GM19395 (cell line): Measurements from ENCODE around the gene CENPV.
"Not testable (repeated sequence)": the region's sequence is repeated elsewhere in the genome, so short reads cannot be mapped to it uniquely, and the experiment has no call there.

Source experiments
- ATAC-seq: cut with Tn5 transposase; IDR thresholded peaks from one replicate; pipeline ENCODE4 v1.9.1; 2021; ENCODE audit warnings: mild to moderate bottlenecking, moderate library complexity; ENCODE audit not compliant: unreplicated experiment

CENPV gene

DNA sequence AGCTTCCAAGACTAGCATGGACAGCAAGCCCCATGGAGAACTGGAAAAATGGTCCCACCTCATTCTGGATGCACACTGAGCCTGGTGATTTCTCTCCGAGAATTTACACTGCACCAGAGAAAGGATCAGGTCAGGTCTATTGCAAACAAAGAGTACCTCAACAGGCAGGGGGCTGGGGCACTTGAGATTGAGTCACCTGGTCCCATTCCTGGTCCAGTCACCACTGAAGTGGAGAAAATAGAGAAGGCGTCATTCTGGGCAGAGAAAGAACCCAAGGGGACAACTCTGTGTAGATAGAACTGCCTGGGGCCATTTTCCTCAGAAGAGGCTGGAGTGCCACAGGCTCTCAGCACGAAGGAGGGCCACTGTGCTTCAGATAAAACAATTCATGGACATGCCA lies 38.4 kb downstream of the CENPV start:
- ATAC-seq = no peak

GRCh38 chr17:16314189-16314588 lies 39.1 kb downstream of the CENPV start:
- no peak for ATAC-seq

- ATAC-seq = no peak
These were observed 39.9 kb downstream of the CENPV start for GRCh38 chr17:16313139-16314090.

DNA sequence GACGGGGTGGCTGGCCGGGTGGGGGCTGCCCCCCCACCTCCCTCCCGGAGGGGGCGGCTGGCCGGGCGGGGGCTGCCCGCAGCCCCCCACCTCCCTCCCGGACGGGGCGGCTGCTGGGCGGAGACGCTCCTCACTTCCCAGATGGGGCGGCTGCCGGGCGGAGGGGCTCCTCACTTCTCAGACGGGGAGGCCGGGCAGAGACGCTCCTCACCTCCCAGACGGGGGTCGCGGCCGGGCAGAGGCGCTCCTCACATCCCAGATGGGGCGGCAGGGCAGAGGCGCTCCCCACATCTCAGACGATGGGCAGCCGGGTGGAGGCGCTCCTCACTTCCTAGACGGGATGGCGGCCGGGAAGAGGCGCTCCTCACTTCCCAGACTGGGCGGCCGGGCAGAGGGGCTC lies 41.2 kb downstream of the CENPV start:
- not testable (repeated sequence) for ATAC-seq

GRCh38 chr17:16306211-16306610 lies 47.1 kb downstream of the CENPV start:
- no peak for ATAC-seq

- ATAC-seq = no peak
These were observed 48.4 kb downstream of the CENPV start for GRCh38 chr17:16304830-16305229.

DNA sequence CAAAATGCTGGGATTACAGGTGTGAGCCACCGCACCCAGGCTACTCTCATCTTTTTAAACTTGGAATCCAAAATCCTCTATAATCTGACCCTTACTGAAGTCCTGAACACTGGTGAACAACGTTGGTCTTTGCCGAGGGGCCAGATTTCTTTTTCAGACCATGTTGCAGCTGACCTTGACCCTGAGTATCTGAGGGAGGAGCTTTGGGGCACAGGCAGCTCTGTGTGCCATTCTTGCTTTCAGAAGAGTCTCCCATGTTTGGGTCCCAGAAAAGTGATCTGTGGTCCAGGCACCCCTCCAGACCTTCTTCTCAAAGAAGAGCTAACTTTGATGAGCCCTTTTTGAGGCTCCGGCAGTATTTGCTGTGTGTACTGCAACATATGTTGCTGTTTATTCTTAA lies 50.4 kb downstream of the CENPV start:
- ATAC-seq = no peak

- no peak for ATAC-seq
These were observed 51.1 kb downstream of the CENPV start for GRCh38 chr17:16301963-16302855.

- no peak for ATAC-seq
These were observed 52.7 kb downstream of the CENPV start for GRCh38 chr17:16300554-16300953.

- no peak for ATAC-seq
These were observed 55.1 kb downstream of the CENPV start for GRCh38 chr17:16298140-16298662.

DNA sequence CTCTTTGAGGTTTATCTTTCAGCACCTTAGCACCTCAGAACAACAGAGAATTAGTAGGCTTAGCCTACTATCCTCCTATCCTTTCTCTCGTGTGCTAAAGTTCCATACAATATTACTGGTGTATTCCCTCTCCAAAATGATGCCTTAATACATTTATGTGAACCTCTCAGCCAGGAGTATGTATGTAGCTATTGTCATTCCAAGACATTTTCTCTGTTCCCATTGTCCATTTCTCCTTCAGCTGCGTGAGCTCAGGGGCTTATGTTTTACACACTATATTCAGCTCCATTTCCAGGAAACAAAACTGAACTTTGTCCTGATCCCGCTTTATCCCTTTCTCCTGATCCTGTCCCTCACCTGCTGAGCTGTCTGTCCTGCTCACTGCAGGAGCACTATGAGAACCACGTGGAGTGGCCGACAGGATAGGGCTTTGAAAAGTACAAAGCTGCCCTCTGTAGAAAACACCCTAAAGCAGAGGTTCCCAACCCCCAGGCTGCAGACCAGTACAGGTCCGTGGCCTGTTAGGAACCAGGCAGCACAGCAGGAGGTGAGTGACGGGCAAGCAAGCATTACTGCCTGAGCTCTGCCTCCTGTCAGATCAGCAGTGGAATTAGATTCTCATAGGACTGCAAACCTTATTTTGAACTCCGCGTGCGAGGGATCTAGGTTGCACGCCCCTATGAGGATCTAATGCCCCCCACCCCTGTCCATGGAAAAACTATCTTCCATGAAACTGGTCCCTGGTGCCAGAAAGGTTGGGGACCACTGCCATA lies 55.7 kb downstream of the CENPV start:
- ATAC-seq = no peak

GRCh38 chr17:16296072-16296471 lies 57.2 kb downstream of the CENPV start:
- ATAC-seq = not testable (repeated sequence)

- no peak for ATAC-seq
These were observed 58.7 kb downstream of the CENPV start for GRCh38 chr17:16294560-16294959.

DNA sequence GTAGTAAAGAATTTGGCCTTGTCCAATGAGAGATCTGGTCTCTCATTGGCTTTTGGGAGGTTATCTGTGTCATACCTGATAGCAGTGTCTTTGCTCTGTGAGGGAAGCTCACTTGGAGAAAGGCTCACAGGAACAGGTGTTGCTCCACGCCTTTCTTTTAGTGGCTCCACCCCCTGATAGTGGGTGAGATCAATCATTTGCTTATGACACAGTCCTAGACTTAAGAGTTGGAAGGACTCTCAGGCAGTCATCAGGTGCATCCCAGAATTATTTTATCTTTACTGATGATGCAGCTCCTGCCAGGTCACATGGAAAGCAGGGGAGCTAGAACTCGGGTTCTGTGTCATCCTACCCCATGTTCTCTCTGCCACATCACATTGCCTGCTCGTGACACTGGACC lies 59.3 kb downstream of the CENPV start:
- no peak for ATAC-seq
